CD4-positive, CD25-positive, alpha-beta regulatory T cell (primary cell): ENCODE measurements around the gene VWA7. TPM values are rescaled to one million over a fixed set of nuclear protein-coding genes. Genes with fewer than 3 reads are reported as not detected.
A peak's percentile ranks its signal among the peaks of the same experiment; 100 is the strongest.

Source experiments
- ATAC-seq, 2 donors: fragments of 150-1000 bp; cut with Tn5 transposase; one replicate each; pipeline ENCODE4 v1.10.0; 2021; ENCODE audit warnings: low read depth in 2 of 2, moderate number of reproducible peaks in 2 of 2, moderate library complexity in 1 of 2
- DNase-seq, 3 donors: peaks; one replicate each; pipeline versions ENCODE4 v3.0.0 to v3.0.0-alpha.2; 2012 to 2022; ENCODE audit warnings: mixed read lengths in 1 of 3
- H3K27ac ChIP-seq: one replicate; pipeline ENCODE4 v1.7.0; 2013; ENCODE audit warnings: mild to moderate bottlenecking, low read length; ENCODE audit not compliant: insufficient read depth, poor library complexity, severe bottlenecking
- H3K27me3 ChIP-seq: one replicate; pipeline ENCODE4 v1.7.0; 2013; ENCODE audit warnings: low read length; ENCODE audit not compliant: control insufficient read depth, insufficient read depth
- H3K36me3 ChIP-seq: one replicate; pipeline ENCODE4 v1.7.0; 2013; ENCODE audit warnings: mild to moderate bottlenecking, low read length, moderate library complexity; ENCODE audit not compliant: control insufficient read depth, insufficient read depth
- H3K4me1 ChIP-seq: 2 replicates; pipeline ENCODE4 v1.7.0; 2013; ENCODE audit warnings: mild to moderate bottlenecking, low read length; ENCODE audit not compliant: insufficient read depth, control insufficient read depth, poor library complexity, severe bottlenecking
- H3K4me3 ChIP-seq: one replicate; pipeline ENCODE4 v1.7.0; 2013; ENCODE audit warnings: low read depth, mild to moderate bottlenecking, low read length, moderate library complexity
- H3K9me3 ChIP-seq, 2 experiments: 1 replicate in 1 of 2; 2 replicates in 1 of 2; pipeline ENCODE4 v1.7.0; 2013; ENCODE audit warnings: low read length in 2 of 2, mild to moderate bottlenecking in 1 of 2, moderate library complexity in 1 of 2; ENCODE audit not compliant: control insufficient read depth in 2 of 2
- H3K27ac Mint-ChIP-seq, 3 donors: one replicate each; pipeline ENCODE4 v1.8.0; 2020 to 2022; ENCODE audit warnings: mild to moderate bottlenecking in 3 of 3, mixed read lengths in 3 of 3, moderate library complexity in 2 of 3
- H3K27me3 Mint-ChIP-seq: one replicate; pipeline ENCODE4 v1.8.0; 2022; ENCODE audit warnings: mild to moderate bottlenecking, mixed read lengths
- H3K36me3 Mint-ChIP-seq: one replicate; pipeline ENCODE4 v1.8.0; 2020; ENCODE audit warnings: mixed read lengths
- H3K4me1 Mint-ChIP-seq, 4 donors: one replicate each; pipeline ENCODE4 v1.8.0; 2020 to 2022; ENCODE audit warnings: mixed read lengths in 4 of 4, mild to moderate bottlenecking in 1 of 4
- H3K4me3 Mint-ChIP-seq, 4 donors: one replicate each; pipeline ENCODE4 v1.8.0; 2020 to 2022; ENCODE audit warnings: mild to moderate bottlenecking in 4 of 4, mixed read lengths in 4 of 4, moderate library complexity in 3 of 4
- H3K9me3 Mint-ChIP-seq, 7 donors: one replicate each; pipeline ENCODE4 v1.8.0; 2020 to 2022; ENCODE audit warnings: mixed read lengths in 7 of 7, mild to moderate bottlenecking in 3 of 7, moderate library complexity in 2 of 7
- polyA plus RNA-seq, 4 donors: library from polyadenylated mRNA; unstranded; fragments of 300-500 nt; fragmentation: Illumina TruSeq; gene quantifications; one replicate each; pipeline ENCODE4 v1.2.3, GENCODE V29; 2021
- total RNA-seq: library from RNA; stranded (reverse); gene quantifications from one replicate; pipeline ENCODE4 v1.2.3, GENCODE V29; 2022

The VWA7 gene
- total and polyA plus RNA-seq, 5 donors from 2014 or later, result 0.91 to 6.8 (median 1.2) TPM

- H3K36me3 ChIP-seq, result peaks cover 35% of the 10 kb centered on the region
- Mint-ChIP-seq H3K9me3 (no peaks in the 10 kb centered on the region), H3K4me1 (peaks cover 12 to 83% (median 46%) of the 10 kb centered on the region in 4 donors), H3K36me3 (peaks cover 18% of the 10 kb centered on the region), H3K4me3 (peak overlapping the region; percentile 97 to 99 (median 98)), H3K27me3 (no peaks in the 10 kb centered on the region), H3K27ac (peak overlapping the region; percentile 66 to 89 (median 74))
- no peak for DNase-seq
- H3K27me3 ChIP-seq, result no peaks in the 10 kb centered on the region
- H3K9me3 ChIP-seq, result no peaks in the 10 kb centered on the region
- H3K4me1 ChIP-seq, result peaks cover 64% of the 10 kb centered on the region
- no peak for ATAC-seq
- peak overlapping the region; percentile 91 for H3K27ac ChIP-seq
- H3K4me3 ChIP-seq, result peak overlapping the region; percentile 93
Measured at GRCh38 chr6:31733734-31734133, 43.4 kb downstream of the VWA7 start.

DNA sequence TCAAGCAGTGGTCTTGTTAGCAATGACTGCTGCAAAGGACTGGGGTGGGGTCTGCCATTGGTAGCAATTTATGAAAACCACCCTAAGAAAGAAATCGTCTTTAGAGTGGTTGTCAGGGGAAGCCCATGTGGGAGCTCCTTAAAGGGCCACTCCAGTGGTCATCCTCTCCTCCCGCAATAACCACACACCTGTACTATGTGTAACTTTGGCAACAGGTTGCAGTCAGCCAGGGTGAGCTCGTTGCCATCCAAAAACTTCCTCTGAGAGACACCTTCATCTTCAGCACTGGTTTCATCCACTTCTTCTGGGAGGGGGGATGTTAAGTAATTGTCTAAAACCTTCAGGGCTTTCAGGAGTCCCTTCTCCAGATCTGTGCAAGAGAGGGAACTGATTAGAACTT, 45.1 kb downstream of the VWA7 start:
- H3K27me3 ChIP-seq, result no peaks in the 10 kb centered on the region
- ATAC-seq (no peak), DNase-seq (no peak)
- Mint-ChIP-seq H3K27ac (peak overlapping the region in 2 of 3 donors; percentile 17 to 31), H3K4me3 (peak overlapping the region; percentile 7 to 88 (median 52)), H3K4me1 (peaks cover 0 to 78% (median 30%) of the 10 kb centered on the region in 4 donors), H3K27me3 (no peaks in the 10 kb centered on the region), H3K9me3 (no peaks in the 10 kb centered on the region), H3K36me3 (peaks cover 18% of the 10 kb centered on the region)
- H3K4me3 ChIP-seq, result no peak overlapping the region
- H3K36me3 ChIP-seq, result peaks cover 35% of the 10 kb centered on the region
- no peaks in the 10 kb centered on the region for H3K9me3 ChIP-seq
- H3K4me1 ChIP-seq, result peaks cover 53% of the 10 kb centered on the region
- H3K27ac ChIP-seq, result peak overlapping the region; percentile 23

- Mint-ChIP-seq H3K27me3 (no peaks in the 10 kb centered on the region), H3K36me3 (peaks cover 19% of the 10 kb centered on the region), H3K4me3 (peak overlapping the region; percentile 81 to 98 (median 96)), H3K4me1 (peaks cover 0 to 71% (median 30%) of the 10 kb centered on the region in 4 donors), H3K27ac (peak overlapping the region in 2 of 3 donors; percentile 90 to 92), H3K9me3 (peaks cover 0 to 1% (median 0%) of the 10 kb centered on the region in 7 donors)
- H3K27ac ChIP-seq, result peak overlapping the region; percentile 71
- peaks cover 40% of the 10 kb centered on the region for H3K4me1 ChIP-seq
- no peak overlapping the region for H3K4me3 ChIP-seq
- H3K27me3 ChIP-seq, result no peaks in the 10 kb centered on the region
- DNase-seq (no peak), ATAC-seq (no peak)
- peaks cover 35% of the 10 kb centered on the region for H3K36me3 ChIP-seq
- no peaks in the 10 kb centered on the region for H3K9me3 ChIP-seq
Measured at GRCh38 chr6:31730631-31731086, 46.5 kb downstream of the VWA7 start.

DNA sequence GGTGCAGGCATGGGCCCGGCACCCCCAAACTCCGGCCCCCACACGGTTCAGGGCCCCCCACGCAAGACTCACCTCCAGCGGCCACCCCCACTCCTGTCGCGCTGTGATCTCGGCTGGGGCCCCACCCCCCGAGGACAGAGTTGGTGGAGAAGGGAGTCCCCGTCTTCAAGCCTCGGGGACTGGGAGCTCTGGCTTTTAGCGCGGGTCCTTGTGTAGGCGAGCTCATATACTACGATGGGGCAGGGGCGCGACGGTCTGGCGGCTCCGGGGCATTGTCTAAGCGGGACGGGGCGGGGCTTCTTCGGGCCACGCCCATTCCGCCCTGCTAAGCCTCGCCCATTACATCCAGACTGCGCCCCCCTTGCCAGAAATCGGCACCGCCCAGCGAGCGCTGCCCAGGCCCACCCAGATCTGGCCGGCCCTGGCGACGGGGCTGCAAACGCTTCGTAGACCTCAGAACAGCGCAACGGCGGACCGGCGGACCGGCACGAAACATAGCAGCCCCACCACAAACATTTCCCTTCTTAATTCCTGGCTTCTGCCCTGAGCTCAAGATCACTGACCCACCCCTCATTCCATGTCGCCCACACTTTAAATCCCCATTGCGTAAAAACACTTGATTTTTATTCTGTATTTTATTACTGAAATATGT, 47.0 kb downstream of the VWA7 start:
- Mint-ChIP-seq H3K27me3 (no peaks in the 10 kb centered on the region), H3K9me3 (peaks cover 0 to 1% (median 0%) of the 10 kb centered on the region in 7 donors), H3K27ac (peak overlapping the region; percentile 90 to 92 (median 91)), H3K36me3 (peaks cover 21% of the 10 kb centered on the region), H3K4me1 (peaks cover 0 to 66% (median 28%) of the 10 kb centered on the region in 4 donors), H3K4me3 (peak overlapping the region; percentile 81 to 98 (median 96))
- peak overlapping the region; percentile 79 for H3K4me3 ChIP-seq
- H3K36me3 ChIP-seq, result peaks cover 35% of the 10 kb centered on the region
- H3K4me1 ChIP-seq, result peaks cover 37% of the 10 kb centered on the region
- H3K27ac ChIP-seq, result peak overlapping the region; percentile 71
- H3K9me3 ChIP-seq, result no peaks in the 10 kb centered on the region
- no peaks in the 10 kb centered on the region for H3K27me3 ChIP-seq
- DNase-seq (peak; percentile 65 to 72 (median 67)), ATAC-seq (peak; percentile 32 to 36)

GRCh38 chr6:31729515-31729978, 47.6 kb downstream of the VWA7 start:
- H3K36me3 ChIP-seq, result peaks cover 35% of the 10 kb centered on the region
- H3K4me3 ChIP-seq, result peak overlapping the region; percentile 79
- no peaks in the 10 kb centered on the region for H3K9me3 ChIP-seq
- no peaks in the 10 kb centered on the region for H3K27me3 Mint-ChIP-seq
- H3K4me3 Mint-ChIP-seq, result peak overlapping the region; percentile 81 to 98 (median 96)
- peaks cover 31% of the 10 kb centered on the region for H3K4me1 ChIP-seq
- no peaks in the 10 kb centered on the region for H3K27me3 ChIP-seq
- peaks cover 21% of the 10 kb centered on the region for H3K36me3 Mint-ChIP-seq
- ATAC-seq (peak; percentile 70), DNase-seq (peak; percentile 75 to 85 (median 79))
- H3K9me3 Mint-ChIP-seq, result peaks cover 0 to 1% (median 0%) of the 10 kb centered on the region in 7 donors
- H3K27ac ChIP-seq, result peak overlapping the region; percentile 71
- H3K4me1 Mint-ChIP-seq, result peaks cover 0 to 60% (median 26%) of the 10 kb centered on the region in 4 donors
- peak overlapping the region; percentile 82 to 90 (median 89) for H3K27ac Mint-ChIP-seq

- Mint-ChIP-seq H3K27me3 (no peaks in the 10 kb centered on the region), H3K36me3 (peaks cover 20% of the 10 kb centered on the region), H3K4me3 (peak within 1 kb of the TSS; percentile 81 to 98 (median 96)), H3K27ac (peak within 1 kb of the TSS; percentile 90 to 92 (median 91)), H3K9me3 (peaks cover 0 to 1% (median 0%) of the 10 kb centered on the region in 7 donors), H3K4me1 (peaks cover 0 to 54% (median 26%) of the 10 kb centered on the region in 4 donors)
- H3K27me3 ChIP-seq, result no peaks in the 10 kb centered on the region
- H3K27ac ChIP-seq, result peak within 1 kb of the TSS; percentile 71
- H3K4me1 ChIP-seq, result peaks cover 25% of the 10 kb centered on the region
- peak; percentile 8 to 20 for ATAC-seq
- peak within 1 kb of the TSS; percentile 79 for H3K4me3 ChIP-seq
- H3K36me3 ChIP-seq, result peaks cover 32% of the 10 kb centered on the region
- no peak for DNase-seq
- no peaks in the 10 kb centered on the region for H3K9me3 ChIP-seq
Measured at GRCh38 chr6:31728767-31729514, 48.2 kb downstream of the VWA7 start, which contains the start of gene DDAH2. Gene DDAH2 (minus strand): TSS chr6:31729299. CDS start chr6:31729161, 138 bp downstream.
